OCI-LY1 (cell line): Measurements from ENCODE around the gene NAV2.

ENCODE experiments used
- CTCF ChIP-seq: fragments of 200-600 bp; sonication (generic), shearing (Covaris generic); IDR thresholded peaks from 2 replicates; pipeline ENCODE4 v1.5.1; 2017; ENCODE audit warnings: mild to moderate bottlenecking, antibody characterized with exemption, low read length, moderate library complexity, mixed read lengths
- EZH2 ChIP-seq: fragments of 200-600 bp; sonication (generic), shearing (Covaris generic); IDR thresholded peaks from 2 replicates; pipeline ENCODE4 v1.8.0; 2017; ENCODE audit warnings: borderline replicate concordance, mixed run types, mild to moderate bottlenecking, antibody characterized with exemption, low read length, moderate library complexity, mixed read lengths

GRCh38 chr11:20126724-20127123 lies 414.1 kb downstream of the NAV2 start:
- TF ChIP-seq CTCF (no peak), EZH2 (no peak)
